GM12892 (cell line): ENCODE data around the gene LINC00237.

Experiments used
- POLR2A ChIP-seq: IDR thresholded peaks from 2 replicates; pipeline ENCODE4 v1.6.1; 2011; ENCODE audit warnings: low read depth, low read length, control low read depth
- POLR2AphosphoS5 ChIP-seq: IDR thresholded peaks from 2 replicates; pipeline ENCODE4 v1.6.1; 2011; ENCODE audit warnings: low read depth, low read length, control low read depth
- TAF1 ChIP-seq: IDR thresholded peaks from 2 replicates; pipeline ENCODE4 v1.6.1; 2011; ENCODE audit warnings: low read depth, mild to moderate bottlenecking, control low read depth, low read length, borderline replicate concordance

- TF ChIP-seq POLR2A (no peak), POLR2AphosphoS5 (no peak), TAF1 (no peak)
Observed at GRCh38 chr20:21101453-21101931, 4.7 kb downstream of the LINC00237 start.
